Measurements from ENCODE around the gene SURF6.

SURF6 gene

DNA sequence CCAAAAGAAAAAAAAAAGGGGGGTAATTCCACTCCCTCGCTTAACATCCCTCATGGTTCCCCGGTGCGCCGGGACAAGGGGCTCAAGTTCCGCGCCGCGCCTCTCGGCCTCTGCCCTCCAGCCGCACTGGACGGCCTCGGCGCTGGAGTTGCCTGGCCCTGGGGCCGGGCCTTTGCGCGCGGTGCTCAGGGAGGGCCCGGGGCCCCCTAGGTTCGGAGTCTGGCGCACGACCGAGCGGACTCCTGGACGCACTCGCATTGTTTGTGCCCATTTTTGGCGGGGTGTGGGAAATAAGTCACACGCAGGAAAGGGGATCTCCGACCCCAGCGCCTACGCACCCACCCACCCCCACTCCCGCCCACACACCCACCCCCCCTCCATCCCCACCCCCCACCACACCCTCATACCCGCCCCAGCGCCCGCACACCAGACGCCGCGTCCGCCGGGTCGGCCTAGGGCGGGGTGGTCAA lies 11.6 kb upstream of the SURF6 start:
- peak; percentile 80 for DNase-seq

- no peak for DNase-seq
Observed at GRCh38 chr9:133346021-133346785, 10.2 kb upstream of the SURF6 start.

DNA sequence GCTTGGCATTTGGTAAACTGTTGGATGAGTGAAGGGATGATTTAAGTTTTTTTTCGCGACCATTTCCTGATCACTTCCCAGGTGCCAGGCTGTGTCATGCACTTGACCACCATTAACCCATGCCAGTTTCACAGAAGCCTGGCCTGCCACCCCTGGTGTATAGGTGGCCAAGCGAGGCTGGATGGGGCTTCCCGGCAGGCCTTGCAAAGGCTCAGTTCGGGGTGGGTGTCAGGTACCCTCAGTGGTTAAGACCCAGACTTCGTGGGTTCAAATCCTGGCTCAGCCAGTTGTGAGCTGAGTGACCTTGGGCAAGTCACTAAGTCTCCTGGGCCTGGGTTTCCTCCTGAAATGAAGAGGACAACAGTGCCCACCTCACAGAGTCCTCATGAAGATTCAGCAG lies 9.6 kb upstream of the SURF6 start:
- no peak for DNase-seq

GRCh38 chr9:133344979-133345378 lies 9.0 kb upstream of the SURF6 start:
- DNase-seq: no peak

DNA sequence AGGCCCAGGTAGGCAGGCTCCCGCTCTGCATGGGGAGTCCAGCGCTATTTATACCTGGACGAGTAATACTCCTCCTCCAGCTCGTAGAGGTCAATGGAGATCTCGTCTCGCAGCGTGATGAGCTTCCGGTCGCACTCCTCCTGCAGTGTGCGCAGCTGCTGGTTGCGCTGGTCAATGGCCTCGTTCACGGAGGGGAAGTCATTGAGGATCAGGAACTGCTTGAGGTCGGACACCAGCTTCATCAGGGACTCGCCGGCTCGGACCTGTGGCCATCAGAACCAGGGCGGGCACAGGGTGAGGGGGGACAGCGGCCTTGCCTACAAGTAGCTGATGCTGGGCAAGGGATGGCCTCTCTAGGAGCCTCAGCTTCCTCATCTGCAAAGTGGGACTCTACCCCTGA lies 8.1 kb upstream of the SURF6 start:
- DNase-seq: no peak

GRCh38 chr9:133342570-133342969 lies 6.6 kb upstream of the SURF6 start:
- DNase-seq: no peak

DNA sequence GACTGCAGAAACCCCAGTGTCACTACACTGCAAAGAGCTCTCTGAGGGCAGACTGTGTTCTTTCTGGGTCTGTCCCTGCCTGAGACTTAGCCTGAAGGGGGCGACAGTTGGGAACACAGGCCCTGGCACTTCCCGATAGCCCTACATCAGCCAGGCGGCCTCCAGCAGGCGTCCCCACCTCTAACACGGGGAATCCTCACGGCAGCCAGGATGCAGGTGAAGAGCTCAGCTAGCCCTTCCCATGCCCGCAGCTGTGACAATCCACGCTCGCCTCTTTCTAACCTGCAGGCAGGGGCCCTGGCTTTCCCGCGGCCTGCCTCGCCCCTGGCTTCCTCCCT lies 6.0 kb upstream of the SURF6 start:
- DNase-seq: no peak

GRCh38 chr9:133341369-133342068 lies 5.5 kb upstream of the SURF6 start:
- no peak for DNase-seq

- no peak for DNase-seq
Observed at GRCh38 chr9:133340916-133341315, 4.9 kb upstream of the SURF6 start.

DNA sequence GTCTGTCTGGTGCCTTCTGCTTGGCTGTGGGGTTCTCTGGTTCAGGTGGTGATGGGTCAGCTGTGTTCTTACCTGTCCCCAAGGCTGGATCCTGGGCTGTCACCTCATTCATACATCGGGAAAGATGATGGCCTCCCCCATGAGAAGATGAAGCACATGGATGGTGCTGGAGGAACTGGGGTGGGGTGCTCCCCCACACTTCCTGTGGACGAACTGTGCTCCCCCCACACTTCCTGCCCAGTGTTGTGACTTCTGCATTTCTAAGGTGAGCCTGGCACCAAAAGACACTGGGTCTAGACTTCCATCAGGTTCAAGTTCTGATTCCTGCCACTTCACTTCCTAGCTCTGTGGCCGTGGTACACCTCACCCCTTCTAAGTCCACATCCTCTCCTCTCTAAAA lies 4.3 kb upstream of the SURF6 start:
- no peak for DNase-seq

DNA sequence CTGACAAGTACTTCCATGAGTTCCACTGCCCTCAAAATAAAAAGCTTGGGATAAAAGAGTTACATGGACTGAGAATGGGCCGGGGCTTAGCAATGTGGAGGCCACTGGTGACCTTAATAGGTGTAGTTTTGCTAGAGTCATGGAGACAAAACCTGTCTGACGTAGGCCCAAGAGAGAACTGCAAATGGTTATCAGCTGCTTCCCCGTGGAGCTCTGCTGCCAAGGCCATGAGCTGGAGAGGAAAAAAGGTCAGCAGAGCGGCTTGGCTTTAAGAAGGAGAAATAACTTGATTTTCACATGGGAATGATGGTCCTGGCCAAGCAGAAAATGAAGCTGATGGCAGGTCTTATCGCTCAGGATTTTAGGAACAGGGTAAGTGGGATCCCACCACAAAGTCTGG lies 3.7 kb upstream of the SURF6 start:
- DNase-seq: no peak

DNA sequence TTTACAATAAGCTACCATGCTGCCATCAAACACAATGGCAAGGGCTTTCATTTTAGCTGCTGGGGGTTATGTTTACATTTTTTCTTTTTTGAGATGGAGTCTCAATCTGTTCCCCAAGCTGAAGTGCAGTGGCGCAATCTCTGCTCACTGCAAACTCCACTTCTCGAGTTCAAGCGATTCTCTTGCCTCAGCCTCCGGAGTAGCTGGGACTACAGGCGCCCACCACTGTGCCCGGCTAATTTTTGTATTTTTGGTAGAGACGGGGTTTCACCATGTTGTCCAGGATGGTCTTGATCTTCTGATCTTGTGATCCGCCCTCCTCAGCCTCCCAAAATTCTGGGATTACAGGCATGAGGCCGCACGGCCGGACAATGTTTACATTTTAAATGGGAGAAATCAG lies 1.1 kb downstream of the SURF6 start:
- peak; percentile 42 for DNase-seq

- DNase-seq: peak; percentile 46
Observed at GRCh38 chr9:133334161-133334560, 1.8 kb downstream of the SURF6 start.

GRCh38 chr9:133333566-133333965 lies 2.4 kb downstream of the SURF6 start:
- no peak for DNase-seq

- DNase-seq: peak; percentile 42
Observed at GRCh38 chr9:133333011-133333410, 3.0 kb downstream of the SURF6 start.

DNA sequence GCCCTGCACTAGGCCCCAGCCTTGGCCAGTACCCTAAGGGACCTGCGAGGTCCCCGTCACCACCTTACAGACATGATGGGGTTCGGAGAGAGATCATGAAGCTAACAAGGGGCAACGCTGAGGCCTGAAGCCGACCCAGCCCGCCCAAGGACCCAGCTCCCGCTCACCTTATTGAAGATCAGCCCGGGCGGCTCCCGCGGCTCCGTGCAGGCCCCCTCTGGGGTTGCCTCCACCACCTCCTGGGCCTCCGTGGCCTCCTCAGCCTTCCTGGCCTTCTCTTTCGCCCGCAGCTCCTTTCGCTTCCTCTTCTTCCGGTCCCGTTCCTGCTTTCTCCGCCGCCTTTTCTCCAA lies 3.6 kb downstream of the SURF6 start:
- DNase-seq: no peak

GRCh38 chr9:133331641-133332380 lies 4.2 kb downstream of the SURF6 start:
- peak; percentile 48 for DNase-seq

GRCh38 chr9:133331221-133331620 lies 4.8 kb downstream of the SURF6 start:
- peak; percentile 48 for DNase-seq

- DNase-seq: peak; percentile 57
Observed at GRCh38 chr9:133329306-133330156, 6.5 kb downstream of the SURF6 start.

DNA sequence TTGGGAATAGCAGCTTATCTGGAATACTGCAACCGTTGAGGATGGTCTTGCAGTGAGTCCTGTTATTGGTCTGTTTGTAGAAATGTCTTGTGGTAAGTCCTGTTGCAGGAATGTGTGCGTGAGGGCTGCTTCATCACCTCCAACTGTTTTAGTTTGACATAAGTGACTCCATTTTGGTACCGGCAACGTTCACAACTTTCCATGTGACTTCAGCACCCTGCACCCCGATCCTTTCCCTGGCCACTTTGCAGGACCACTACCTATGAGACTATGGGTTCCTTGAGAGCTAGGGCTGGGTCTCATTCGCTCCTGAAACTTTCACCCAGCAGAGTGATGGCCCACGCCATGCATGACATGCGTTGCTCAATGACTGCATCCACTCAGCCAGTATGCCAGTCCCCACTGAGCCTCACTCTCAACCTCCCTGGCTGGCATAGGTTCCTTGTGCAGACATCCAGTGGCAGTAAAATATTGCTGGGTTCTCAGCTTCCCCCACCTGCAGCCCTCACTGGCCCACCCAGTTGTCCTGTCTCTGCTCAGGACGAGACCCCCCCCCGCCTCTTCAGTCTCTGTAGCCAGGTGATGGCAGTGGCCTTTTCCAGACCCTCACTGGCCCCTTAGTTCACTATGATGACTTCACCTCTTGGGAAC lies 8.0 kb downstream of the SURF6 start:
- DNase-seq: peak; percentile 45

DNA sequence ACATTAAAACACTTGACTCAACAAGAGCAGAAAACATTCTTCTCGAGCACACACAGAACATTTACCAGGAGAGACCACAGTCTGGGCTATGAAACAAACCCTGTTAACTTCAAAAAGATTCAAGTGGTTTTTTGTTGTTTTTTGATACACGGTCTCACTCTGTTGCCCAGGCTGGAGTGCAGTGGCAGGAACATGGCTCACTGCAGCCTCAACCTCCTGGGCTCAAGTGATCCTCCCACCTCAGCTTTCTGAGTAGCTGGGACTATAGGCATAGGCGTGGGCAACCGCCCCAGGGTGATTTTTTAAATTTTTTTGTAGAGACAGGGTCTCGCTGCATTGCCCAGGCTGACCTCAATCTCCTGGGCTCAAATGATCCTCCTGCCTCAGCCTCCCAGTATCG lies 9.0 kb downstream of the SURF6 start:
- peak; percentile 39 for DNase-seq

GRCh38 chr9:133323991-133324703 lies 11.8 kb downstream of the SURF6 start:
- DNase-seq: no peak

Data from activated CD8-positive, alpha-beta memory T cell treated with anti-CD3 and anti-CD28 coated beads, Interleukin-2, amount 50 U/mL, for 48 hours (primary cell).